GM12872 (cell line): ENCODE measurements around the gene DBI.

Source experiments
- CTCF ChIP-seq: IDR thresholded peaks from 3 replicates; pipeline ENCODE4 v1.5.1; 2011; ENCODE audit warnings: low read depth, mild to moderate bottlenecking, low read length, moderate library complexity; ENCODE audit not compliant: insufficient read depth

The DBI gene

GRCh38 chr2:119407430-119408220 lies 40.8 kb downstream of the DBI start:
- peak; percentile 74 for TF ChIP-seq CTCF

- TF ChIP-seq CTCF, result no peak
Measured at GRCh38 chr2:119408221-119408619, 41.4 kb downstream of the DBI start.

DNA sequence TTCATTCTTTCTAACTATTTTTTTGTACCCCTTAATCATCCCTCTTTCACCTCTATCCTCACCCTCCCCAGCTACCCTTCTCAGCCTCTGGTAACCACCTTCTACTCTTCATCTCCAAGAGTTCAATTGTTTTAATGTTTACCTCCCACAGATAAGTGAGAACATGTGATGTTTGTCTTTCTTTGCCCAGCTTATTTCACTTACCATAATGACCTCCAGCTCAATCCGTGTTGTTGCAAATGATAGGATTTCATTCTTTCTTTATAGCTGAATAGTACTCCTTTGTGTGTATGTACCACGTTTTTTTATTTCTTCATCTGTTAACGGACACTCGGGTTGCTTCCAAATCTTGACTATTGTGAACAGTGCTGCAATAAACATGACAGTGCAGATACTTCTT lies 42.7 kb downstream of the DBI start:
- no peak for TF ChIP-seq CTCF

DNA sequence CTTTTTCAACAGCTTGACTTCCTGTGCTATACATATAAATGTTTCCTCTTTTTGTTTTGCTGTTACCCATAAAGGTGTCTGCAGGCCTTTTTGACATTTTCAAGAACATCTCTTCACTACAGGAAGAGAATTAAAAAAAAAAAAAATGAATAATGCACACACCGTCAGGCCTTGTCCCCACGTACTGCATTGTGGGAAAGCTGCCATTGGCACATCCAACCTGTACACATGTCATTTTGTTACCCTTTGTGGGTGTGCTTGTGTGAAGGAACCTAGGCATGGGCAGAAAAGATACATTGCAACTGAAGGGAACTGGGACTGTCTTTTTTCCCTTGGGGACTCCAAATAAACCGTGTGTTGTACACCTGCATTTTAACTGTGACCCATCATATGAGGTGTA lies 48.1 kb downstream of the DBI start:
- no peak for TF ChIP-seq CTCF

DNA sequence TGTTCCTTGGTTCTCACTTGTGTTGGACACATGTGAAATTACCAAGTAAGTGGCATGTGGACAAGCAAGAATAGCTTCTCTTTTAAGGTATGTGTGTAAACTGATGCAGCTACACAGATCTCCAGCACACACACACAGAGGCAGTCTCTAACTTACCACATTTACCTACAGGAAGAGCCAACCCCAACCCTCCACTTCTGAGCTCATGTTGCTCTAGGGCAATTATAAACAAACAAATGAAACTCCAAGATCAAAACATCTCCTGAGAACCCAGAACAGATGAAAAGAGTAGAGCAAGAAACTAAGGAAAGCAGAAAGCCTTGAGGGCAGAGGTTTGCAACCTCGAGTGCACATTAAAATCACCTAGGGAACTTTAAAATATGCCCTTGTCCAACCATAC lies 48.9 kb downstream of the DBI start:
- TF ChIP-seq CTCF, result no peak

- no peak for TF ChIP-seq CTCF
Measured at GRCh38 chr2:119416299-119416923, 49.6 kb downstream of the DBI start.

DNA sequence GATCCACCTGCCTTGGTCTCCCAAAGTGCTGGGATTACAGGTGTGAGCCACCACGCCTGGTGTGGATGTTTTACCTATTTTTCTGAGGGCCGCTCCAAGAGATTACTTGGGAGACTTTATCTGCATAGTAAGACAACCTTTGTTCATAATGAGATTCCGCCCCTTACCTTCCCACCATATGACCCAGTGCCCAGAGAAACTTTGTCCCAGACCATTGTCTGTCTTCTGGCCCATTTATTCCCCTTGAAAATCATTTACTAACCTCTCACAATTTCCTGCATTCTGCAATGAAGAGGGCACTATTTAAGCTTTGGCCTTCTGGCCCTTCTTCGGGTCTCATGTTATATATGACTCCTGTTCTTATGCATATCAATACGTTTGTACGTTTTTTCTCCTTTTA lies 51.1 kb downstream of the DBI start:
- no peak for TF ChIP-seq CTCF
